Uterus (tissue), 2 donors: Measurements from ENCODE around the gene PABPC1L.

Experiments
- POLR2A ChIP-seq, 2 donors: fragments of 450-650 bp; IDR thresholded peaks; one replicate each; pipeline ENCODE4 v1.6.1; 2016; ENCODE audit warnings: antibody characterized with exemption in 2 of 2, mild to moderate bottlenecking in 1 of 2, moderate library complexity in 1 of 2
- TF ChIP-seq, protein P1 (sequence below), 4 experiments: fragments of 200-600 bp in 2 of 4; fragments of 450-650 bp in 2 of 4; sonication (generic) in 2 of 4; IDR thresholded peaks; one replicate each; pipeline ENCODE4 v1.5.1; 2016 to 2019; ENCODE audit warnings: antibody characterized with exemption in 4 of 4, mild to moderate bottlenecking in 2 of 4, moderate library complexity in 1 of 4

DNA sequence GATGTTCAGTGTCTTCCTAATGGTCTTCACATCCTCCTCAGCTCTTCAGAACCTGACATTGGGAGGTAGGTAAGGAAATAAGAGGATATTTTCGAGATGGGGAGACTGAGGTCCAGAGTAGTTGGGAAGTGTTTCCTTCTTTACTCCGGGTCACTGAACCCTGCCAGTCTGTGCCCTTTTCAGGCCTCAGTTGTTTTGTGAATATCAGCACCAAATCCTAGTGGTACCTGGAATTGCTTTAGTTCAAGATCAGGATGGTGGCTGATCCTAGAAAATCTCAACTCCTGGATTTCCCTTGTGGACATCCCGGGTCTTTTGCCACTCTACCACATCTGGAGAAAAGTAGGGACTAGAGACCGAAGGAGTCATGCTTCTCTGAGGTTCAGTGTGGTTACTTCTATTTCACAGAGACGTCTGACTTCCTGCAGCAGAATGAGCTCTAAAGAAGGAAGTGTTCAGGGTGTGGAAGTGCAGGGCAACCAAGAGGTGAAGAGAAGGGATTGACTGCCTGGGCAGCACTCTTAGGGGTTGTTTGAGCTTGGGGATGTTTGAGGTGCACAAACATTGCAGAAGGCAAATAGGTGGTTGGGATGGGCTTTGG, 57.4 kb downstream of the PABPC1L start:
- TF ChIP-seq, protein P1, sequence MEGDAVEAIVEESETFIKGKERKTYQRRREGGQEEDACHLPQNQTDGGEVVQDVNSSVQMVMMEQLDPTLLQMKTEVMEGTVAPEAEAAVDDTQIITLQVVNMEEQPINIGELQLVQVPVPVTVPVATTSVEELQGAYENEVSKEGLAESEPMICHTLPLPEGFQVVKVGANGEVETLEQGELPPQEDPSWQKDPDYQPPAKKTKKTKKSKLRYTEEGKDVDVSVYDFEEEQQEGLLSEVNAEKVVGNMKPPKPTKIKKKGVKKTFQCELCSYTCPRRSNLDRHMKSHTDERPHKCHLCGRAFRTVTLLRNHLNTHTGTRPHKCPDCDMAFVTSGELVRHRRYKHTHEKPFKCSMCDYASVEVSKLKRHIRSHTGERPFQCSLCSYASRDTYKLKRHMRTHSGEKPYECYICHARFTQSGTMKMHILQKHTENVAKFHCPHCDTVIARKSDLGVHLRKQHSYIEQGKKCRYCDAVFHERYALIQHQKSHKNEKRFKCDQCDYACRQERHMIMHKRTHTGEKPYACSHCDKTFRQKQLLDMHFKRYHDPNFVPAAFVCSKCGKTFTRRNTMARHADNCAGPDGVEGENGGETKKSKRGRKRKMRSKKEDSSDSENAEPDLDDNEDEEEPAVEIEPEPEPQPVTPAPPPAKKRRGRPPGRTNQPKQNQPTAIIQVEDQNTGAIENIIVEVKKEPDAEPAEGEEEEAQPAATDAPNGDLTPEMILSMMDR (IDR thresholded peaks at IDR 0.05) = no peak
- no peak for TF ChIP-seq POLR2A (IDR thresholded peaks at IDR 0.05)
